Measurements from ENCODE around the gene SERPINB2. TPM values are rescaled to one million over a fixed set of nuclear protein-coding genes. Genes with fewer than 3 reads are reported as not detected.

The SERPINB2 gene
- not detected for total RNA-seq

DNA sequence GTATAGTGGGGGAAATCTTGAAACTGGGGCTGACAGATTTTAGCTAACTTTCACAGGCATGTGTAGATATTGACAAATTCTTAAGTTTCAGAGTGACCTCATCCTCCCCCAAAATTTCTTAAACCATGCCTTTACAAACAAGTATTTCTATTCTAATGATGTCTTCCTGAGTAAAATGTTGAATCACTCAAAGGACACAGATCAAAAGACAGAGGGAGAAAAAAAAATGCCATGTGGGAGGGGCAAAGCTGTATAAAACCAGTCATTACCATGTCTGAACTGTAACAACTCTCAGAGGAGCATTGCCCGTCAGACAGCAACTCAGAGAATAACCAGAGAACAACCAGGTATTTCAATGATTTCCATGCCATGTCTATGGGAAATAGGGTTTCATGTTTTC is at the start of gene SERPINB2:
SERPINB2 (plus strand) TSS at position 282 of the 400 bp plus-strand sequence. CDS start 3,740 bp downstream, outside the sequence.
- no peak for DNase-seq
- Histone ChIP-seq H3K9me3 (no peaks in the 10 kb centered on the region), H3K27ac (no peak within 1 kb of the TSS), H3K27me3 (no peaks in the 10 kb centered on the region), H3K36me3 (no peaks in the 10 kb centered on the region), H3K4me3 (no peak within 1 kb of the TSS), H3K4me1 (no peaks in the 10 kb centered on the region)
- TF ChIP-seq, protein P1, sequence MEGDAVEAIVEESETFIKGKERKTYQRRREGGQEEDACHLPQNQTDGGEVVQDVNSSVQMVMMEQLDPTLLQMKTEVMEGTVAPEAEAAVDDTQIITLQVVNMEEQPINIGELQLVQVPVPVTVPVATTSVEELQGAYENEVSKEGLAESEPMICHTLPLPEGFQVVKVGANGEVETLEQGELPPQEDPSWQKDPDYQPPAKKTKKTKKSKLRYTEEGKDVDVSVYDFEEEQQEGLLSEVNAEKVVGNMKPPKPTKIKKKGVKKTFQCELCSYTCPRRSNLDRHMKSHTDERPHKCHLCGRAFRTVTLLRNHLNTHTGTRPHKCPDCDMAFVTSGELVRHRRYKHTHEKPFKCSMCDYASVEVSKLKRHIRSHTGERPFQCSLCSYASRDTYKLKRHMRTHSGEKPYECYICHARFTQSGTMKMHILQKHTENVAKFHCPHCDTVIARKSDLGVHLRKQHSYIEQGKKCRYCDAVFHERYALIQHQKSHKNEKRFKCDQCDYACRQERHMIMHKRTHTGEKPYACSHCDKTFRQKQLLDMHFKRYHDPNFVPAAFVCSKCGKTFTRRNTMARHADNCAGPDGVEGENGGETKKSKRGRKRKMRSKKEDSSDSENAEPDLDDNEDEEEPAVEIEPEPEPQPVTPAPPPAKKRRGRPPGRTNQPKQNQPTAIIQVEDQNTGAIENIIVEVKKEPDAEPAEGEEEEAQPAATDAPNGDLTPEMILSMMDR (IDR thresholded peaks at IDR 0.05) = no peak
- no peak for TF ChIP-seq POLR2A (IDR thresholded peaks at IDR 0.05)

DNA sequence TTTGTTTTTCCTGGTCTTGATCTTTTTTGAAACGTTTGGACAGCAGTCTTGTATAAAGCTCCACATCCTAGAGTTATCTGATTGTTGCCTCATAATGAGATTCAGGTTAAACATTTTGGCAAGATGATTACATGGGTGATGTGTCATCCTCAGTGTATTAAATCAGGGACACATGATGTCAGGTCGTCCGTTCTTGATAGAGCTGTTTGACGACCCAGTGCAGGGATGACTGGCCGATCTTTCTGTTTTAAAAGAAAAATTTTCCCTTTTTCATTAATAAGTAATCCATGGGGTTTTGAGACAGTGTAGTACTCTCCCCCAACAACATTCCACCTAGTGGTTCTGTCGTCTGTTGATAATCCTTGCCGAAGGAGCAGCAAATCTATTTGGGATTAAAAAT is 44.5 kb upstream of the SERPINB2 start:
- H3K4me3 ChIP-seq = no peak overlapping the region
- no peaks in the 10 kb centered on the region for H3K36me3 ChIP-seq
- H3K9me3 ChIP-seq = no peaks in the 10 kb centered on the region
- no peak for TF ChIP-seq POLR2A (IDR thresholded peaks at IDR 0.05)
- TF ChIP-seq, protein P1 (IDR thresholded peaks at IDR 0.05) = no peak
- no peak for DNase-seq
- no peaks in the 10 kb centered on the region for H3K27me3 ChIP-seq
- no peak overlapping the region for H3K27ac ChIP-seq
- H3K4me1 ChIP-seq = no peaks in the 10 kb centered on the region

GRCh38 chr18:63844254-63844653 is 43.3 kb upstream of the SERPINB2 start:
- H3K4me1 ChIP-seq = no peaks in the 10 kb centered on the region
- TF ChIP-seq, protein P1 (IDR thresholded peaks at IDR 0.05) = peak in 1 of 6 experiments; percentile 7
- TF ChIP-seq POLR2A (IDR thresholded peaks at IDR 0.05) = no peak
- H3K4me3 ChIP-seq = no peak overlapping the region
- H3K36me3 ChIP-seq = no peaks in the 10 kb centered on the region
- no peaks in the 10 kb centered on the region for H3K9me3 ChIP-seq
- H3K27ac ChIP-seq = no peak overlapping the region
- no peak for DNase-seq
- H3K27me3 ChIP-seq = no peaks in the 10 kb centered on the region

DNA sequence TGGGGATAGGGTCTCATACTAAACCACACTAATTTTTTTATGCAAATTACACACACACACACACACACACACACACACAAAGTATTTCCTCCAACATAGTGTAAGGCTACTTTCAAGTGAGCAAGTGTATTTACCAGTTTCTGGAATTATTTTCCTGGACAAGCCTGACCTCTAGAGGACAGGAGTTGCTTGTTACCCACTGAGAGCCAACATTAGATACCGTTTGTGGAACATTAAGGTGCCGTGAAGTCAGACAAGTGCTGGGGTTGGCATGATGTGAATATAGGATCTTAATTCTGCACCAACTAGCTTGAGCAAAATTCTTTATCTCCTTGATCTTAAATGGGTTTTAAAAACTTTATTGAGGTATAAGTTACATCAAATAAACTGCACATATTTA is 39.3 kb upstream of the SERPINB2 start:
- Histone ChIP-seq H3K36me3 (no peaks in the 10 kb centered on the region), H3K9me3 (no peaks in the 10 kb centered on the region), H3K4me3 (no peak overlapping the region), H3K4me1 (no peaks in the 10 kb centered on the region), H3K27me3 (no peaks in the 10 kb centered on the region), H3K27ac (no peak overlapping the region)
- DNase-seq = no peak
- TF ChIP-seq, protein P1 (IDR thresholded peaks at IDR 0.05) = peak in 4 of 6 experiments; percentile 9 to 48 (median 44)
- no peak for TF ChIP-seq POLR2A (IDR thresholded peaks at IDR 0.05)

- Histone ChIP-seq H3K9me3 (no peaks in the 10 kb centered on the region), H3K4me1 (no peaks in the 10 kb centered on the region)
These were observed 37.5 kb upstream of the SERPINB2 start for GRCh38 chr18:63850020-63850419.

More at GRCh38 chr18:63850020-63850419, 37.5 kb upstream of the SERPINB2 start:
- Histone ChIP-seq H3K36me3 (no peaks in the 10 kb centered on the region), H3K4me3 (no peak overlapping the region), H3K27ac (no peak overlapping the region), H3K27me3 (no peaks in the 10 kb centered on the region)
- DNase-seq = no peak
- TF ChIP-seq POLR2A (IDR thresholded peaks at IDR 0.05) = no peak
- TF ChIP-seq, protein P1 (IDR thresholded peaks at IDR 0.05) = peak in 1 of 6 experiments; percentile 5
